GM12891 (cell line): ENCODE results near the gene PINK1.
"Not testable (repeated sequence)": the region's sequence is repeated elsewhere in the genome, so short reads cannot be mapped to it uniquely, and the experiment has no call there.

Experiments used
- DNase-seq: peaks from one replicate; pipeline ENCODE4 v3.0.0; 2011; ENCODE audit warnings: low spot score; ENCODE audit not compliant: insufficient read length
- FAIRE-seq: peaks from 2 replicates; lab custom pipeline; 2011; peaks lifted over from hg19 to GRCh38; lab: Jason Lieb, UNC
- PAX5 ChIP-seq: IDR thresholded peaks from 2 replicates; pipeline ENCODE4 v1.6.1; 2011; ENCODE audit warnings: low read length, moderate library complexity, mild to moderate bottlenecking; ENCODE audit not compliant: insufficient read depth, severe bottlenecking
- POLR2A ChIP-seq: IDR thresholded peaks from 2 replicates; pipeline ENCODE4 v1.6.1; 2011; ENCODE audit warnings: low read depth, low read length, control low read depth
- POLR2AphosphoS5 ChIP-seq: IDR thresholded peaks from 2 replicates; pipeline ENCODE4 v1.6.1; 2011; ENCODE audit warnings: low read depth, low read length, control low read depth
- POU2F2 ChIP-seq: IDR thresholded peaks from 2 replicates; pipeline ENCODE4 v1.6.1; 2011; ENCODE audit warnings: low read depth, mild to moderate bottlenecking, control low read depth, low read length, moderate library complexity
- SPI1 ChIP-seq: IDR thresholded peaks from 2 replicates; pipeline ENCODE4 v1.6.1; 2011; ENCODE audit warnings: low read depth, low read length, control low read depth
- TAF1 ChIP-seq: IDR thresholded peaks from 2 replicates; pipeline ENCODE4 v1.6.1; 2011; ENCODE audit warnings: low read depth, low read length, control low read depth

PINK1 gene

DNA sequence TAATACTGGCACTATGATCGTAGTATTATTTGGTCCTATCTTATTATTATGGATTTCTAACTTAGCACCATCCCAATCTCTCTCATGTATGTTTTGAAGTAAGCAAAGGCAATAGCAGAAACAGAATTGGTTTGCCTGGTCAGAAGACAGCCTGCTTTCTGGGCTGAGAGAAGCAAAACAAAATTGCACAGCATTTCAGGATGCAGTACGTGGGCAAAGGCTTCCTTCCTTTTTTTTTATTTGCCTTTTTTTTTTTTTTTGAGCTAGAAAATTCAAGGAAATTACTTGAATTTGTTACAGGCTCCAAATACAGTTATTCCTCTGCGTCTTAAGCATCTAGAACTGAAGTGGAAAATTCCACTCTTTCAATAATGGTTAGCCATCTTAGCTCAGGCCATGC, 35.6 kb upstream of the PINK1 start:
- DNase-seq = no peak
- FAIRE-seq = no peak
- no peak for TF ChIP-seq PAX5
- no peak for TF ChIP-seq POLR2AphosphoS5
- TF ChIP-seq SPI1 = no peak
- no peak for TF ChIP-seq POLR2A
- no peak for TF ChIP-seq TAF1
- no peak for TF ChIP-seq POU2F2

DNA sequence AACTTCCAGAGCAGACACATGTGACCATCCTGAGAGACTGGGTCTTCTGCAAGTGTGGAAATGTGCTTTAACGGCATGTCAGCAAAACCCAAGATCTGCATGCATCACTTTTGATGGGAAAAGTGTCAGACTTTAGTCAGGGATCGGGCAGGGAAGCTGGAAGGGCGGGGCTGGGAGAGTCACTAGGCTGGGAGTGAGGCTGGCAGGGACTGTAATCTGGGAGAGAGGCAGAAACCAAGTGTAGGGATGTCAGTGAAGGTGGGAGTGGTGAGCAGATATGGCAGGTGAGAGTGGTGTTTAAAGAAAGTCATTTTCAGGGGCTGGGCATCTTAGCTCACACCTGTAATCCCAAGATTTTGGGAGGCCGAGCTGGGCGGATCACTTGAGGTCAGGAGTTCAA, 33.1 kb upstream of the PINK1 start:
- TF ChIP-seq POLR2AphosphoS5 = no peak
- no peak for TF ChIP-seq POLR2A
- no peak for TF ChIP-seq TAF1
- no peak for TF ChIP-seq SPI1
- no peak for TF ChIP-seq POU2F2
- TF ChIP-seq PAX5 = no peak
- FAIRE-seq (no peak), DNase-seq (no peak)

DNA sequence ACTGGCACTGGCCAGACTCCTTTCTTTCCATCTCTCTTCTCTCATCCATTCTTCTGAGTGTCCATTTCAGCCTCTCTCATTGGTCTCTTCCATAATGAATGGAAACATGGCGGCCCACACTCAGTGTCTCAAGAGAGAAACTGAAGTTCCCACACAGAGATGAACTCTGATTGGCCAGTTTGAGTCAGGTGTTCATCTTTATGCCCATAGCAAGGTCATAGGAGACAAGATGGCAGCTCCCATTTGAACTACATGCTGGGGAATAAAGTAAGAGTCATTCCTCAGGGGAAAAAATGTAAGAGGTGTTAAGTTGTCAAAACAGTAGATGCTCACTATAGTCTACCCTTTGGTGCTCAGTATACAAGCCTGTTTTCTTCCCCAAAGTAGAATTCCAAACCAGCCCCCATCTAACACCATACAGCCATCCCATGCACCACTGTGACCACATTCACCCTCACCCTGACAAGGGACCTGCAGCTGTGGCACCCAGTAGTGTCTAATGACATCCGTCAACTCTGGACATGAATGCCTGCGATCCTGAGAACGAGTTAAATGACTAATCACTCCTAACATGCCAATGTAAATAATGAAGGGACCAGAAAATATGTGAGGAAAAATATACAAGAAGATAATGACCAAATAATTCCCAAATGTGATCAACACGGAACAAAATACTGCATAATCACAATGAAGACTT, 32.0 kb upstream of the PINK1 start:
- DNase-seq (no peak), FAIRE-seq (no peak)

DNA sequence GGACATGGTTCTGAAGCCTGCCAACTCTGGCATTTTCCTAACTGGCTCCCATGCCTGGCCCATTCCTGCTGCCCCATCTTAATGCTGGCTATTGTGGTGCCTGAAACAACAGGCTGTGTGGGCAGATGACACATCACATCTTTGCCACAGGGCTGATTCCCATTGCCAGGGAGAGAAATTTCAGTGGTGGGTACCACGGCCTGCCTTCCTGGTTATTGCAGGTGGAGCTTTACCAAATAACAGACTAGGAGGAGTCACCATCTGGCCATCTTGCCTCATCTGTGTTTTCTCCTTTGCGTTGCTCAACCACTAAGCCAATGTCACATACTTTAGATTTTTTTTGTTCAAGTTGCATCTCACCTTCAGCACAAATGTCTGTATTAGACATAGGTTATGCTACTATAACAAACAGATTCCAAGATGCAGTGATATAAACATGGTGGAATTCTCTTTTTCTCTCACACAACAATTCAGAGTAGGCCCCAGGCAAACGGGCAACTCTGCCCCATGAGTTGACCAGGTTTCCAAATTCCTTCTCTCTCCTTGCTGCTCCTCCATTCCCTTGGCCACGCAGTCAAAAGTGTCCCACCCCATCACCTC, 30.3 kb upstream of the PINK1 start:
- TF ChIP-seq TAF1 (no peak), POLR2AphosphoS5 (no peak), SPI1 (no peak), POU2F2 (no peak), PAX5 (no peak), POLR2A (no peak)
- no peak for DNase-seq
- no peak for FAIRE-seq

More for the DNA sequence above, 32.0 kb upstream of the PINK1 start:
- TF ChIP-seq TAF1 = no peak
- no peak for TF ChIP-seq POLR2AphosphoS5
- TF ChIP-seq POU2F2 = no peak
- TF ChIP-seq POLR2A = no peak
- no peak for TF ChIP-seq SPI1
- no peak for TF ChIP-seq PAX5

DNA sequence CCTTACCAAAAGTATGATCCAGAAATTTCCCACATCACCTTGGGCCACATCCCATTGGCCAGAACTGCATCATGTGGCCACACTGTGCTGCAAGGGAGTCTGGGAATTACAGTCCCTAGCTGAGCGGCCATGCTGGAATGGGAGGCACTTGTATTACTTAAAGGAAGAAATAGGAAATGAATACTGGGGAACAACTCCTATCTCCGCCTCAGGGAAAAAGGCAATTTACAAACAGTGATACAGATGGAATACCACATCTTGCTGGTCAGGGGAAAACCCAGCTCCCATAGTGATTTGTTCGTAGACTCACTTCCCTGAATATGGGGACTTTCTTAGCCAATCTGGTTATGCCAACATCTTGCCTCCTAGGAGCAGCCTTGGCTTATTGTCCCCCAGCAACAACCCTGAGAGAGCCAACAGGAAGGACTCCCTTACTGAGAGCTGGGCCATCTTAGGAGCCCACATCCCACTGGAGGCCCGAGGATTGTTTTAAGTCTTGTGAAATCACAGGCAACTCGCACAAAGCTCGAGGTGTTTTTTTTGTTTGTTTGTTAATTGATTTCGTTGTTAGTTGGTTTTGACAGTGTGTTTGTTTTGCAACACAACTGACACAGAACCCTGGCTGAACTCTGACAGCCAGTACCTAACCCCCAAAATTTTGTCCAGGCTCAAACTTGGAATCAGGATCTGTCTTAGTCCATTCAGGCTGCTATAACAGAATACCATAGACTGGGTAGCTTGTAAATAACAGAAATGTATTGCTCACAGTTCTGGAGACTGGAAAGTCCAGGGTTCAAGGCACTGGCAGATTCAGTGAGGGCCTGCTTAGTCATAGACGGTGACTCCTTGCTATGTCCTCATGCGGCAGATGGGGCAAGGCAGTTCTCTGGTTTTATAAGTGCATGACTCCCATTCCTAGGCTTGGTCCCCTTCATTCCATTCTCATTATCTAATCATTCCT, 29.5 kb upstream of the PINK1 start:
- no peak for FAIRE-seq
- TF ChIP-seq SPI1 (no peak), POU2F2 (no peak), PAX5 (no peak)
- no peak for DNase-seq

DNA sequence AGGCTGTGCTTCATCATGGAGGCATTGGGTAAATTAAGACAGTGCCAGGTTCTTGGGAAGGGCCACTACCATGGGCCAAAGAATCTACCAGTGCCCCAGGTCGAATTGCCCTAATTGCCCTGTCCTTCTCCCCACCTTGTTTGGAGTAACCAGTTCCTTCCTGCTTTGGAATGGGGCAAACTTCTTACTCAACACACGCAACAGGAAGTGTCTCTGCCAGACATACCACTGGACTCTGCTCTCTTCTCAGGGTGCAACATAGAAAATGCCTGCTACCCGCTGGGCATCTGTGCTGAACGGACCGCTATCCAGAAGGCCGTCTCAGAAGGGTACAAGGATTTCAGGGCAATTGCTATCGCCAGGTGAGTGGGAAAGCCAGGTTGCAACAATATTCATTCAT, 28.6 kb upstream of the PINK1 start:
- no peak for FAIRE-seq
- DNase-seq = no peak
- TF ChIP-seq SPI1 = no peak
- TF ChIP-seq POU2F2 = no peak
- TF ChIP-seq PAX5 = no peak
- no peak for TF ChIP-seq POLR2A
- TF ChIP-seq TAF1 = no peak
- no peak for TF ChIP-seq POLR2AphosphoS5

DNA sequence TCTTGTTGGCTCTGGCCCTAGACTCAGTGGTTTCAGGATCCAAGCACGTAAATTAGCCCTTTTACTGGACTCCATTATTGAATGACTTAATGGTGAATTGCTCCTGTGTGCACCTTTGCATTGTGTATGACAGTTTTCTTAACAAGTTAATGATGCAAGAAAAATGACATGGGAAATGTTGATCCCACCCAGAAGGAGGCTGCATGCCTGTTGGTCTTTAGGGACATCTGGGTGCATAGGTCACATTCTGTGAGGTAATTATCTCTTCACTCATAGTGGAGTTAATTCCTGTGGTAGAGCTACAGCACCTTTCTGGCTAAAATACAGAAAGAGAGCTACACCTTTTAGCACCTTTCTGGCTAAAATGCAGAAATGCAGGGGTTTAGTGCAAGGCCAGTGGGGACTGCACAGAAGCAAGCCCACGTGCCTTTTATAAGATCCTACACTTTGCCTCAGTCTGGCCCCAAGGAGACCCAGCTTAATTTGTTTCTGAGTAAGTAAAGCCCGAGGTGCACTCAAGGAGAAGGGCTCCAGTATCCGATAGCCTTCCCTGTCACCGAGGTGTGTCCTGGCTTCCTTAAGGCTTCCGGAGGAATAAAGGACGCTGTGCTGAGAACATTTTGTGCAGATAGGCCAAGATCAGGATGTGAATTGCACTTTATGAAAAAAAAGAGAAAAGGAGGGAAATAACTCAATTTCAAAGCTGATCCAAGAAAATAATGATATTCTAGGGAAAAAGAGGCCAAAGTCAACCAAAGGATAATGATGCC, 26.3 kb upstream of the PINK1 start:
- not testable (repeated sequence) for FAIRE-seq, DNase-seq

DNA sequence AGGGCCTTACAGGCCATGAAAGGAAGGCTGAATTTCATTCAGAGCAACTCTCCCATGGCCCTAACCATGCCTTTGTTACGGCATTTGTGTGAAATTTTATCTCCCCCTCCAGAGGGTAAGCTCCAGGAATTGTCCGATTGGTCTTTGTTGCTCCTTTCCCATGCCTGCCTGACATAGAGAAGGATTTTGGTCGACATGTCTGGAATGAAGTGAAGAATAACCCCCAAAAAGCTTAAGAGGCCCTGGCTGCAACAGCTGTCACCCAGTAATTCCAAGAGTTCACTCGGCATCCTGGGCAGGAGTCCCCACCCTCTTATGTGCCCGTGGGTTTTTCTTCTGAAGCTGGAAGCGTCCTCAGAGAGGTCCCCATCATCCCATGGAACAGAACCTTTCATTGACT, 23.7 kb upstream of the PINK1 start:
- FAIRE-seq = no peak

DNA sequence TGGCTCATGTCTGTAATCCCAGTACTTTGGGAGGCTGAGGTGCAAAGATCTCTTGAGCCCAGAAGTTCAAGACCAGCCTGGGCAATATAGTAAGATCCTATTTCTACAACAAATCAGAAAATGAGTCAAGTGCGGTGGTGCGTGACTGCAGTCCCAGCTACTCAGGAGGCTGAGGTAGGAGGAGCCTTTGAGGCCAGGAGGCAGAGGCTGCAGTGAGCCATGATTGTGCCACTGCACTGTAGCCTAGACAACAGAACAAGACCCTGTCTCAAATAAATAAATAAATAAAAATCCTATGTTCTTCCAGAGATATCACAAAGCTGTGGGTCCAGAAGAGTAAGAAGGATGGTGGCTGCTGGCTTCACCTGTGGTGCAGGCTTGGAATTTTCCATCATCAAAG, 22.3 kb upstream of the PINK1 start:
- DNase-seq = no peak
- FAIRE-seq = no peak

More for the DNA sequence above, 23.7 kb upstream of the PINK1 start:
- no peak for DNase-seq
- TF ChIP-seq POLR2AphosphoS5 = no peak
- no peak for TF ChIP-seq POU2F2
- no peak for TF ChIP-seq SPI1
- no peak for TF ChIP-seq PAX5
- TF ChIP-seq POLR2A = no peak
- TF ChIP-seq TAF1 = no peak

DNA sequence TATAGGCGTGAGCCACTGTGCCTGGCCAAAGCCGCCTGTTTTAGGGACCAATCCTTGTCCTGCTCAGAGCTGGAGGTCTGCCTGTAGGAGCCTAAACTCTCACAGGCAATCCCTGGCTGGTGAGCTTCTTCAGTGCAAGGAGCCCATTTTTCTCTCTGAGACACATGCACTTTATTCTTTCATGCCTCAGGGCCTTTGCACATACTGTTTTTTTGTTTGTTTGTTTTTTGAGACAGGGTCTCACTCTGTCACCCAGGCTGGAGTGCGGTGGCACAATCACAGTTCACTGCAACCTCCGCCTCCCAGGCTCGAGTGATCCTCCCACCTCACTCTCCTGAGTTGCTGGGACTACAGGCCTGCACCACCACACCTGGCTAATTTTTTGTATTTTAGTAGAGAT, 21.6 kb upstream of the PINK1 start:
- TF ChIP-seq POU2F2 (no peak), POLR2AphosphoS5 (no peak), PAX5 (no peak), POLR2A (no peak), TAF1 (no peak), SPI1 (no peak)
- DNase-seq = no peak
- no peak for FAIRE-seq

More for the DNA sequence above, 22.3 kb upstream of the PINK1 start:
- TF ChIP-seq PAX5 (peak; percentile 43), POLR2A (no peak), SPI1 (no peak)
